Measurements from ENCODE around the gene IFT57.

DNA sequence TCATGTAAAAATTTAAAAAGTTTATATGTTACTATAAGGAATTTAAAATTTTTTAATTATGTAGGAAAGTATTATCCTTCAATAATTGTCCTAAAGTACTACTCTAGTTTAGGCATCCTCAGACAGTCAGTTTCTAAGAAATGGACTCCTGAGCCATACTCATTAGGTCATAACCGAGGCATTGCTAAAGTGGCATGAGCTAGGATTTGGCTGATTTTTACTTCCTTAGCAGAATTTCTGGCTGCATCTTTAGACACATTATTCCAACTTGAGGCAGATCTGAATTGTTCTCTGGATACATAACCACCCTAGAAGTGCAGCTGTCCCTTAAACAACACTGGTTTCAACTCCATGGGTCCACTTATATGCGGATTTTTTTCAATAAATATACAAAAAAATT lies 38.3 kb downstream of the IFT57 start:
- TF ChIP-seq, protein P1, sequence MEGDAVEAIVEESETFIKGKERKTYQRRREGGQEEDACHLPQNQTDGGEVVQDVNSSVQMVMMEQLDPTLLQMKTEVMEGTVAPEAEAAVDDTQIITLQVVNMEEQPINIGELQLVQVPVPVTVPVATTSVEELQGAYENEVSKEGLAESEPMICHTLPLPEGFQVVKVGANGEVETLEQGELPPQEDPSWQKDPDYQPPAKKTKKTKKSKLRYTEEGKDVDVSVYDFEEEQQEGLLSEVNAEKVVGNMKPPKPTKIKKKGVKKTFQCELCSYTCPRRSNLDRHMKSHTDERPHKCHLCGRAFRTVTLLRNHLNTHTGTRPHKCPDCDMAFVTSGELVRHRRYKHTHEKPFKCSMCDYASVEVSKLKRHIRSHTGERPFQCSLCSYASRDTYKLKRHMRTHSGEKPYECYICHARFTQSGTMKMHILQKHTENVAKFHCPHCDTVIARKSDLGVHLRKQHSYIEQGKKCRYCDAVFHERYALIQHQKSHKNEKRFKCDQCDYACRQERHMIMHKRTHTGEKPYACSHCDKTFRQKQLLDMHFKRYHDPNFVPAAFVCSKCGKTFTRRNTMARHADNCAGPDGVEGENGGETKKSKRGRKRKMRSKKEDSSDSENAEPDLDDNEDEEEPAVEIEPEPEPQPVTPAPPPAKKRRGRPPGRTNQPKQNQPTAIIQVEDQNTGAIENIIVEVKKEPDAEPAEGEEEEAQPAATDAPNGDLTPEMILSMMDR (IDR thresholded peaks at IDR 0.05): no peak
- TF ChIP-seq EP300 (IDR thresholded peaks at IDR 0.05; ENCODE audit: low read depth) (no peak), POLR2A (IDR thresholded peaks at IDR 0.05) (no peak), POLR2AphosphoS5 (IDR thresholded peaks at IDR 0.05) (no peak)

Measured in transverse colon (tissue), 4 donors.